Memory B cell (primary cell): Measurements from ENCODE around the gene TWF2.

Source experiments
- ATAC-seq: fragments of 150-1000 bp; cut with Tn5 transposase; 2 replicates; pipeline ENCODE4 v1.10.0; 2021; ENCODE audit warnings: low read depth, mild to moderate bottlenecking, moderate library complexity
- DNase-seq, 2 donors: peaks; one replicate each; pipeline ENCODE4 v3.0.0; 2022; ENCODE audit warnings: low spot score in 2 of 2
- H3K27ac Mint-ChIP-seq: one replicate; pipeline ENCODE4 v1.8.0; 2022; ENCODE audit warnings: mild to moderate bottlenecking, moderate library complexity, mixed read lengths
- H3K27me3 Mint-ChIP-seq: one replicate; pipeline ENCODE4 v1.8.0; 2022; ENCODE audit warnings: mixed read lengths
- H3K36me3 Mint-ChIP-seq: one replicate; pipeline ENCODE4 v1.8.0; 2022; ENCODE audit warnings: mild to moderate bottlenecking, mixed read lengths
- H3K4me1 Mint-ChIP-seq: one replicate; pipeline ENCODE4 v1.8.0; 2022; ENCODE audit warnings: mixed read lengths
- H3K4me3 Mint-ChIP-seq: one replicate; pipeline ENCODE4 v1.8.0; 2022; ENCODE audit warnings: mild to moderate bottlenecking, moderate library complexity, mixed read lengths
- H3K9me3 Mint-ChIP-seq: one replicate; pipeline ENCODE4 v1.8.0; 2022; ENCODE audit warnings: mixed read lengths

Gene TWF2

DNA sequence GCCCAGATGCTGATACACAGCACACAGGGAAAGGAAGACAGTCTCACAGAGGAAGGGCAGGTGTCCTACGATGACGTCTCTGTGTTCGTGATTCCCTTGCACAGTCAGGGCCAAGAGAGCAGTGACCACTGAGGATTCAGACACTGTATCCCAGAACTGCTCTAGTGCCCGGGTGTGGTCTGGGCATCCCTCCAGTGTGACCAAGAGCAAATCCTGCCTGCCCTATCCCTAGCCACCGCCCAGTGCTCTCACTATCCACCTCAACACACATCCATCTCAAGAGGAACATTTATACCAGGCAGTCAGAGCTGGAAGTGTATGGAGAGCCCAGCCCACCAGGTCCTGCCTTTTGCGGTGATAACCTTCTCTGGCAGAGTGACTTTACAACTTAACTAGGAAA, 10.7 kb upstream of the TWF2 start:
- no peak overlapping the region for H3K4me3 Mint-ChIP-seq
- peak overlapping the region; percentile 85 for H3K27ac Mint-ChIP-seq
- H3K9me3 Mint-ChIP-seq: no peaks in the 10 kb centered on the region
- H3K4me1 Mint-ChIP-seq: peaks cover 39% of the 10 kb centered on the region
- DNase-seq (no peak), ATAC-seq (no peak)
- no peaks in the 10 kb centered on the region for H3K27me3 Mint-ChIP-seq
- peaks cover 19% of the 10 kb centered on the region for H3K36me3 Mint-ChIP-seq

DNA sequence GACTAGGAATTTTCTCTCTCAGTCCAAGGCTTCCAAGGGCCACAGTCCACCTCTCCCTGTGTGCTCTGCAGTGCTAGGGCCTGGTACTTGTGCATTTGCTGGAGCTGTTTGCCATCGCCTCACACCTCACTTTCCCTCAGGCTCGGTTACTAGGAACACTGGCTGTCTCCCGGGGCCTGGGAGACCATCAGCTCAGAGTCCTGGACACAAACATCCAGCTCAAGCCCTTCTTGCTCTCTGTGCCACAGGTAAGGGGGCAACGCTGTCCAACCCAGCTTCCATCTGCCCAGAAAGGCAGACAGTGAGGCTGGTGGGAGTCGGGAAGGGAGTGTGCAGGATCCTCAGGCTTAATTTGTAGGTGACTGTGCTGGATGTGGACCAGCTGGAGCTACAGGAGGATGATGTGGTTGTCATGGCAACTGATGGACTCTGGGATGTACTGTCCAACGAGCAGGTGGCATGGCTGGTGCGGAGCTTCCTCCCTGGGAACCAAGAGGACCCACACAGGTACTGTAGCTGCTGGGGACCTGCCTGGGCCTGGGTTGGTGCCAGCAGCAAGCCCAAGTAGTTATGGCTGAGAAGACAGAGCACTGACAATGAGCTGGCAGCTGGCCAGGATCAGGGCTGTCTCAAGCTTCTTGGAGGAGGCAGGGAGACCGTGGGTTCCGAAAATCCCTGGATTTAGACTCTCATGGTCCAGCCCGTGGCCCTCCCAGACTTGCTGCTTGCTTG, 10.0 kb upstream of the TWF2 start:
- Mint-ChIP-seq H3K27ac (peak overlapping the region; percentile 85), H3K36me3 (peaks cover 19% of the 10 kb centered on the region), H3K27me3 (no peaks in the 10 kb centered on the region), H3K9me3 (no peaks in the 10 kb centered on the region), H3K4me1 (peaks cover 45% of the 10 kb centered on the region), H3K4me3 (no peak overlapping the region)
- DNase-seq: no peak
- ATAC-seq: no peak

DNA sequence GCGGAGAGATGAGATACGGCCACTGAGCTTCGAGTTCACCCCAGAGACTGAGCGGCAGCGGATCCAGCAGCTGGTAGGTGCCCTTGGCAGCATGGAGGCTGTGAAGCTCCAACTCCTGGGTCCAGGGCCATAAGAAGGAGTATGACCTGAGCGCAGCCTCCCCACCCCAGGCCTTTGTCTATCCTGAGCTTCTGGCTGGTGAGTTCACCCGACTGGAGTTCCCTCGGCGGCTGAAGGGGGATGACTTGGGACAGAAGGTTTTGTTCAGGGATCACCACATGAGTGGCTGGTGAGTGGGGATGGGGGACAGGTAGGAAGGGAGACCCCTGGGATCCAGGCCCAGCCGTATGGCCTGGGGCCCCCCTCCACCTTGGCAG, 9.2 kb upstream of the TWF2 start:
- ATAC-seq (no peak), DNase-seq (no peak)
- no peaks in the 10 kb centered on the region for H3K27me3 Mint-ChIP-seq
- peaks cover 50% of the 10 kb centered on the region for H3K4me1 Mint-ChIP-seq
- peak overlapping the region; percentile 85 for H3K27ac Mint-ChIP-seq
- H3K36me3 Mint-ChIP-seq: peaks cover 19% of the 10 kb centered on the region
- H3K4me3 Mint-ChIP-seq: no peak overlapping the region
- no peaks in the 10 kb centered on the region for H3K9me3 Mint-ChIP-seq

DNA sequence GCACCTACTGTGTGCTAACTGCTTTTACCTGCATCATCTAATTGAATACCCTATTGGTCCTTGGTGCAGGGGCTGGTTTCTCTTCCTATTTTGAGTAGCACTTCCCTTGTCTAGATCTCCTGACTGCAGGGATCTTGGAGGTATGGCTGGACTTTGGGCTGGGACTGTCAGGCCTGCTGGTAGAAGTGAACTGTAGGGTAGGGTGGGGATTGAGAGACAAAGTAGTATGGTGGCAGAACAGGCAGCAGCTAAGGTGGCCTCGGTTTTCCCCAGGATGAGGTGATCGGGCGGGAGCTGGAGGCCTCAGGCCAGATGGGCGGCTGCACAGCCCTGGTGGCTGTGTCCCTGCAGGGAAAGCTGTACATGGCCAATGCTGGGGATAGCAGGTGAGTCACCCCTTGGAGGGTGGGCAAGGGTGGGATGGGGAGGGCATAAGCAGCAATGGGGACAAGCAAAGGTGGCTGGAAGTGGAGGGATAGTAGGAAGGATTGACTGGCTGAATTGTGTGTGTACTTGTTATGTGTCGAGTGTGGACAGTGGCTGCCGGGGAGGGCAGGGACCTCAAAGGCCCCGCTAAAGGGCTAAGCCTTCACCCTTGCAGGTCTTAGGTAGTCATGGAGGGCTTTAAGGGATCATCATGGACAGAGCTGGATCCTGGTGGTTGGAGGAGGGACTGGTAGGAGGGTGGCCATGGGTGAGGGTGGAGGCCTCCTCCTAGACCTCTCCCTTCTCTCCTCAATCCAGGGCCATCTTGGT, 8.6 kb upstream of the TWF2 start:
- ATAC-seq (peak; percentile 23), DNase-seq (no peak)
- Mint-ChIP-seq H3K9me3 (no peaks in the 10 kb centered on the region), H3K27me3 (no peaks in the 10 kb centered on the region), H3K4me3 (peak overlapping the region; percentile 85), H3K27ac (peak overlapping the region; percentile 85), H3K36me3 (peaks cover 17% of the 10 kb centered on the region), H3K4me1 (peaks cover 47% of the 10 kb centered on the region)

DNA sequence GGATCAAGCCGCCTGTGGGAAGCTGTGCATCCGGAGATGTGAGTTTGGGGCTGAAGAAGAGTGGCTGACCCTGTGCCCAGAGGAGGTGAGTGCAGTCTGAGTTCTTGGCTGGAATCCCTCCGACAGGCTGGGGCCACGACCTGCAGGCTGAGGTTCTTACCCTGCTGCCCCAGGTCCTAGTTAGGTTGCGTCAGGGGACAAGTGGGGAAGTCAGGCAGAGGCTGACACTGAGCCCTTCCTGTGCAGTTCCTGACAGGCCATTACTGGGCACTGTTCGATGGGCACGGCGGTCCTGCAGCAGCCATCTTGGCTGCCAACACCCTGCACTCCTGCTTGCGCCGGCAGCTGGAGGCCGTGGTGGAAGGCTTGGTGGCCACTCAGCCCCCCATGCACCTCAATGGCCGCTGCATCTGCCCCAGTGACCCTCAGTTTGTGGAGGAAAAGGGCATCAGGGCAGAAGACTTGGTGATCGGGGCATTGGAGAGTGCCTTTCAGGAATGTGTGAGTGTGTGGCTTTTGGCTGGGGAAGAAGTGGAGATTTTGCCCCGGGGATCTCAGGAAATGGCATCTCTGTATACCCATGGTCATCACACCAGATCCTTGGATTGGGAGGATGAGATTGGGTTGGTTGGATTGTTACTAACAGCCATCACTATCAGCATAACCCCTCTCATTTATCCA, 7.9 kb upstream of the TWF2 start:
- Mint-ChIP-seq H3K4me1 (peaks cover 48% of the 10 kb centered on the region), H3K36me3 (peaks cover 17% of the 10 kb centered on the region), H3K27ac (peak overlapping the region; percentile 85), H3K4me3 (peak overlapping the region; percentile 85), H3K27me3 (no peaks in the 10 kb centered on the region), H3K9me3 (no peaks in the 10 kb centered on the region)
- DNase-seq (no peak), ATAC-seq (no peak)

DNA sequence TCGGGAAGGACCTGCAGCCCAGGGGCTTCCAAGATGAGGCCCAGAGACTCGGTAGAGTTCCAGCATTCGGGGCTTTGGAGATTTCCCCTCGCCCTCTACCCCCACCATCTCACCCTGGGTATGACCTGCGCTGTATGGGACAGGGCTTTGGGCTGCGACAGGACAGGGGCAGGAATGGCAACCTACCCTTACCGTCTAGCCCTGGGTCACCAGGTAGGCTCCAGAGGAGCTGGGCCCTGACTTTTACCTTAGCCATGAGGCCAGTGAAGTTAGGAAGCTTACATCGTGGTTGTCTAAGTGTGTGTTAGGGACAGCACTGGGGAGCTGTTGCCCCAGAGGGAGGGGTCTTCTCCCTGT, 7.3 kb upstream of the TWF2 start:
- Mint-ChIP-seq H3K27ac (peak overlapping the region; percentile 85), H3K4me1 (peaks cover 48% of the 10 kb centered on the region), H3K27me3 (no peaks in the 10 kb centered on the region), H3K4me3 (peak overlapping the region; percentile 85), H3K9me3 (no peaks in the 10 kb centered on the region), H3K36me3 (peaks cover 17% of the 10 kb centered on the region)
- ATAC-seq: peak; percentile 6
- DNase-seq: no peak

DNA sequence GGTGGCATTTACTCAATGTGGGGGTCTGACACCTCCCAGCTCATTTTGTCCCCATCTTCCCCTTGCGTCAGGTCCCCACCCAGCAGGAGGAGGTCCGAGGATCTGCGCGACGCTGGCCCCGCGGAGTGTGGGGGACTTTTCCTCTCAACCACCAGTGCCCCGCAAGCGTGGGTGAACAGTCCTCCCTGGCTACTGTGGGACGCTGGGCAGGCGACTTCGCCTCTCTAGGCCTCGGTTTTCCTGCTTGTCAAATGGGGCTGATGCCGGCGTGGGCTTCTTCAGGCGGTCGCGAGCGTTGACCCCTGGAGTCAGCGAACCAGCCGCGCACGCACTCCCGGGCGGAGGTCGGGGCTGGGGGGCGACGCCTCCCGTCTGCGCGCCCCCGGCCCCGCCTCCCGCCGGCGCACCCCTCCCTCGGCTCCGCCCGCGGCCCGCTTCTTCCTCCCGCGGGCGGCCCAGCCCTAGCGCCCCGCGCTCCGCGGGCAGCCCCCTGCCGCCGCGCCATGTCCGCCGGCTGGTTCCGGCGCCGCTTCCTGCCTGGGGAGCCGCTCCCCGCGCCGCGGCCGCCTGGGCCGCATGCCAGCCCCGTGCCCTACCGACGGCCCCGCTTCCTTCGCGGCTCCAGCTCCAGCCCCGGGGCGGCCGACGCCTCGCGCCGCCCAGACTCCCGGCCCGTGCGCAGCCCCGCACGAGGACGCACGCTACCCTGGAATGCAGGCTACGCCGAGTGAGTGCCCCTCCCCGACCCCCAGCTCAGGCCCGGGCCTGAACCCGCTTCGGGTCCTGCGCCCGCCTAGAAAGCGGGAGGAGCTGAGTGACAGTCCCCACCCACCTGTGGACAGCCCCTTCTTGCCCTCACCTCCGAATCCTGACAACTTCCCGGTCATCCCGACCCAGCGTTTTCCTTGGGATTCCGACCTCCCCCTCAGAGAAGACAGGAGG, 6.6 kb upstream of the TWF2 start, which contains the start of gene PPM1M:
TSS of gene PPM1M (plus strand) at position 438 of the 942 bp plus-strand sequence. CDS start at position 504, 66 bp downstream.
- H3K27ac Mint-ChIP-seq: peak within 1 kb of the TSS; percentile 88
- DNase-seq (peak in 1 of 2 donors; percentile 47), ATAC-seq (peak; percentile 61)
- peak within 1 kb of the TSS; percentile 86 for H3K4me3 Mint-ChIP-seq
- peaks cover 19% of the 10 kb centered on the region for H3K36me3 Mint-ChIP-seq
- H3K27me3 Mint-ChIP-seq: no peaks in the 10 kb centered on the region
- no peaks in the 10 kb centered on the region for H3K9me3 Mint-ChIP-seq
- peaks cover 53% of the 10 kb centered on the region for H3K4me1 Mint-ChIP-seq

DNA sequence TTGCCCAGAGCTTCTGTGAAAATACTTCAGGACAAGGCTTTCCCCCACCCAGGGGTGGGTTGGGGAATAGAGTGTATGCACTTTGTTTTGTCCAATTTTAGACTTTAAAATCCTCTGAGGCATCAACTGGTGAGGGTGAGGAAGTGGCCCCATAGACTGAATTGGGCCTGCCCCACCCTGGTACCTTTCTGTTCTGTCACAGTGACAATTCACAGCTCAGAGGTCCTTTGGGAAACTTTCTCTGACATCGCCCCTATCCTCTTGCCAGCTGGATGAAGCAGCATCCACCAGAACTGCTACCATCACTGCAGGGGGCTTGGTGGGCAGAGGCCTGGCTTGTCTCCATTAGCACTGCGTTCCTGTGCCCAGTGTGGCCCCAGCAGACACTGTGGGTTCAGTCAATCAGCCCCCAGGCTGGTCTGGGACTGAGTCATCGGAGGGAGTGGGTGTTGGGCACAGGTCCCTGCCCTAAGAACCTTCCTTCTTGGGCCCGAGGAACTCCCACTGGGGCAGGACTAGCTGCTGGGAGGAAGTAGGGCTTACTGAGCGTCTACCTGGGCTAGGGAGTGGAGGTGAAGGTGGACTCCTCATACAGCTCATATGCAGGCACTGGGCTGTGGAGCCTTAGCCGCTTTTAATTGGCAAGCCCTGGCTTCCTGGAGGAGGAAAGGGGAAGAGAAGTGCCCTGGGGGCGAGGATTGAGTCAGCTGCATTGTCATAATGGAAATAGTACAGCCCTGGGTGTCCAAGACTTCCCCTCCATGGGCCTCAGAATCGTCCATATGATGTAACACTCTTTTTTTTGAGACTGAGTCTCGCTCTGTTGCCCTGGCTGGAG, 5.1 kb upstream of the TWF2 start:
- H3K4me1 Mint-ChIP-seq: peaks cover 61% of the 10 kb centered on the region
- H3K27me3 Mint-ChIP-seq: no peaks in the 10 kb centered on the region
- DNase-seq: no peak
- ATAC-seq: peak; percentile 8
- H3K4me3 Mint-ChIP-seq: peak overlapping the region; percentile 86
- H3K36me3 Mint-ChIP-seq: peaks cover 14% of the 10 kb centered on the region
- no peaks in the 10 kb centered on the region for H3K9me3 Mint-ChIP-seq
- H3K27ac Mint-ChIP-seq: peak overlapping the region; percentile 88

DNA sequence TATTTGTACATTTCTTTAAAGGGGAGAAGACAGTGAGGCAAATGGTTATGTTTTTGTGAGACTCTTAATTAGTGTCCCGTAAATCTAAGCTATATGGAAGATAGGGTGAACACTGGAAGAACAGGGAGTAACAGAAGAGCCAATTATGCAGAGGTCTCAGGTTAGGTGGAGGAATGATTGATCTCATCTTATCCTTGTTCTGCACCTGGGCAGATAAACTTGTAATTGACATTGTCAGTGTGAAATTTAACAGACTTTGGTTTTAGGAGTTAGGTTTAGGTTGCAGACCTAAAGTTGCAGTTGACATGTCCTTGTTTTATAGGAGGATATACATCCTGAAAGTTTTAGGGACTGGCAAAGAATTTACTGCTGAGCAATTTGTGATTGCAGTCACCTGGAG, 3.1 kb upstream of the TWF2 start:
- peaks cover 3% of the 10 kb centered on the region for H3K36me3 Mint-ChIP-seq
- H3K9me3 Mint-ChIP-seq: no peaks in the 10 kb centered on the region
- H3K27ac Mint-ChIP-seq: no peak overlapping the region
- H3K4me3 Mint-ChIP-seq: no peak overlapping the region
- peaks cover 62% of the 10 kb centered on the region for H3K4me1 Mint-ChIP-seq
- ATAC-seq: no peak
- DNase-seq: no peak
- no peaks in the 10 kb centered on the region for H3K27me3 Mint-ChIP-seq

DNA sequence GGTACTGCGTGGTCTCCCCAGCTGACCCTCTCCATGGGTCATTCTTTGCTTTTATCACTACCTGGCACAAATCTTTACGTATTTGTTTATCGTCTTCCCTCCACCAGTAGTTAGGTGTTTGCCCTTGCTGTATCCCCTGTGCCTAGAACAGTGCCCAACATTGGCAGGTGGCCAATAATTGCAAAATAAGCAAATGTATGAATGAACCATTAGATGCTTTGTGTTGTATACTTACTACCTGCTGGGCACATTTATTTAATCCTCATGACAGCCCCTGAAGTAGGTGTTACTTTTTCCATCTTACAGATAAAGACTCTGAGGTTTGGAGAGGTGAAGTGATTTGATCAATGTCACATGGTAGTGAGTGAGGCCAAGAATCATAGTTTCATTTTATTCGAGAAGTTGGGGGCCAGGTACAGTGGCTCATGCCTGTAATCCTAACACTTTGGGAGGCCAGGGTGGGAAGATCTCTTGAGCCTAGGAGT, 2.0 kb upstream of the TWF2 start:
- peak overlapping the region; percentile 68 for H3K4me3 Mint-ChIP-seq
- ATAC-seq (no peak), DNase-seq (no peak)

DNA sequence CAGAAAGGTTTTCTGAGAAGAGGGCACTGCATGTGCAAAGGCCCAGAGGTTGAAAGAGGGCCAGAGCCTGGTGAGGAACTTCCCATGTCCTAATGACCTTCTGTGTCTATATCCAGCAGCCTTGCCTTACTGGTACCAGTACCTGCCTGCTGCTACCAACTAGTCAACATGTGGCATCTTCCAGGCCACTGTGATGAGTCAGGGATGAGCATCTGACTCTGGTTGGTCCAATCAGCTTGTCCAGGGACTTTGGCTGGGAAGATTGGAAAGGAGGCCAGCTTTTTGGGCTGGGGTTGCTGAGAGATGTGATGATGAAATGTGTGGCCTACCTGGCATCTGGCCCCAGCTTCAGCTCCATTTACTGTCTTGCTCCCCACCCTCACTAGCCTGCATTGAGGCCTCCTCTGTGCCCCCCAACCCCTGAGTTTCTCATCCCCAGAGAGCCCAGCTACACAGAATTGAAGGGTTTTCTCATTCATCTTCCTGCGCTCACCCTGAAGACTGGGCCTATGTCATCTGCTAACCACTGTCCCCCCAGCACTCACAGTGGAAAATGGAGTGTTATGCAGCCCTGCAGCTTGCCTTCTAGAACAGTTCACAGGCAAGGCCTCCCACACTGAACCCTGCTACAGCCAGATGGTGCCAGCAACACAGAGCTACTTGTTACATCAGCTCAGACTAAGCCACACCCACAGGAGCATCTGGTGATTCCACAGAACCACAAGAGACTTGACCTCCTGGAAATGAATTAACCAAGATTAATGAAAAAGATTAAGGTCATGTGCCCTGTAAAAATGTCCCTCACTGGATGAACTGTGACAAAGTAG, 1.3 kb upstream of the TWF2 start:
- H3K27me3 Mint-ChIP-seq: no peaks in the 10 kb centered on the region
- peaks cover 60% of the 10 kb centered on the region for H3K4me1 Mint-ChIP-seq
- H3K27ac Mint-ChIP-seq: peak overlapping the region; percentile 88
- no peak for ATAC-seq
- no peak for DNase-seq
- peaks cover 3% of the 10 kb centered on the region for H3K36me3 Mint-ChIP-seq
- H3K4me3 Mint-ChIP-seq: peak overlapping the region; percentile 97
- H3K9me3 Mint-ChIP-seq: no peaks in the 10 kb centered on the region

More for the DNA sequence above, 2.0 kb upstream of the TWF2 start:
- Mint-ChIP-seq H3K36me3 (peaks cover 3% of the 10 kb centered on the region), H3K27ac (peak overlapping the region; percentile 88), H3K27me3 (no peaks in the 10 kb centered on the region), H3K4me1 (peaks cover 55% of the 10 kb centered on the region), H3K9me3 (no peaks in the 10 kb centered on the region)

DNA sequence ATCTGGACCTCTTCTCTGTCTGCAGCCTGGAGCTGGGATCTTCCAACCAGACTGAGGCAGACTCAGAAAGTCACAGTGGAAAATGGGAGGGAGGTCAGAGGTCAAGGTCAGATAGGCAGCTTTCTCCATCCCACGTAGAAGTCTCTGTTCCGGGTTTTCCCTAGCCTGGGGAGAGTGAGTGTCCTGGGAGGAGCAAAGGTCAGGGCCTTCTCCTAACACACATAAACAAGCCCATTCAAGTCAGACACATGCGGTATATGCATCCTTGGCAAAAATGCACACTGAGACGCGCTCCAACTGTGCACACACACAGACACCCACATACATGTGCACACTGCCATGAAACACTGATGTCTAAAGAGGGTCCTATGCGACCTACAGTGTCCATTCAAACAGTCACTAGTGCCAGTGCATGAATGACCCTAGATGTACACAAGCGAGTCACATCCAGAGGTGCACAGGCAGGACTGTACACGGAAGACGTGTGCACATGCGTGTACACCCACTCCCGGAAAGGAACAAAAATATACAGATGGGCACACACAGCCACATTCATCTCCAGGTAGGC, 681 bp downstream of the TWF2 start:
- no peak for DNase-seq
- peaks cover 3% of the 10 kb centered on the region for H3K36me3 Mint-ChIP-seq
- no peaks in the 10 kb centered on the region for H3K27me3 Mint-ChIP-seq
- ATAC-seq: no peak
- peaks cover 48% of the 10 kb centered on the region for H3K4me1 Mint-ChIP-seq
- H3K4me3 Mint-ChIP-seq: peak overlapping the region; percentile 97
- H3K27ac Mint-ChIP-seq: peak overlapping the region; percentile 83
- H3K9me3 Mint-ChIP-seq: no peaks in the 10 kb centered on the region
